ENCODE data around the gene MMP20. TPM values are rescaled to one million over a fixed set of nuclear protein-coding genes. Genes with fewer than 3 reads are reported as not detected.

The MMP20 gene
- total RNA-seq, 1 experiment from 2014 or later, result not detected

DNA sequence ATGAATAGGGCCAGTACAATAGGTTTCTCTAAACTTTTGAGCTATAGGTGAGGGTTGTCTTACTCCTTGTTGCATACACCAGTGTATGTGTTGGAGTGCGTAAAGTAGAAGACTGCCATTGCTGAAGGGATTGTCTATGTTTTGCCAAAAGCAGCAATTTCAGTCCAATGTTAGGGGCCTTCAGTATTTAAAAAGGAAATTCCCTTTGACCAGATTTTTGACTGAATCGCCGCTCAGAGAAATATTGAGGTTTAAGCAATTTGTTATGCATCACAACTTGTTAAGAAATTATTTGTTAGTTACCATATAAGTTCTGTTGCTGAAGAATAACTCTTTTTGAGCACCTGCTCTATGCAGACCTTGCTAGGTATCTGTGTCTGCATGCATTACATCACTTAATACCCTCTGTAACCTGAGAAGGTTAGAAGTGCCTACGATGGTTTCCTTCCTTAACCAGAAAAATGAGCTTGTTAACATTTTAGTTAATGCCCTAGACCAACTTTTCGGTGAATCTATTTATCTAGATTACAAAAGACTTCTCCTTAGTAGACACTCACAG lies 33.9 kb downstream of the MMP20 start:
- Histone ChIP-seq H3K4ac (ENCODE audit: low read depth, low read length) (no peak overlapping the region), H3K9me3 (ENCODE audit: control insufficient read depth, low read depth, low read length) (no peaks in the 10 kb centered on the region), H2AFZ (ENCODE audit: low read length) (no peak overlapping the region), H2BK20ac (ENCODE audit: low read depth, low read length, poor library complexity, severe bottlenecking) (no peak overlapping the region), H2AK5ac (ENCODE audit: insufficient read length, low read length) (no peak overlapping the region), H4K91ac (ENCODE audit: insufficient read length, low read depth, low read length) (no peak overlapping the region), H3T11ph (ENCODE audit: low read length) (no peak overlapping the region), H3K4me2 (ENCODE audit: insufficient read depth, insufficient read length, low read length) (no peak overlapping the region), H3K18ac (ENCODE audit: insufficient read length, low read depth, low read length) (no peak overlapping the region), H2BK120ac (ENCODE audit: low read depth, low read length, poor library complexity, severe bottlenecking) (no peak overlapping the region), H3K56ac (ENCODE audit: insufficient read length, low read depth, low read length) (no peak overlapping the region), H3K23ac (ENCODE audit: insufficient read length, low read depth, low read length) (no peak overlapping the region), H3K23me2 (ENCODE audit: insufficient read length, low read depth, low read length, poor library complexity, severe bottlenecking) (no peaks in the 10 kb centered on the region), H4K20me1 (ENCODE audit: control insufficient read depth, insufficient read depth, insufficient read length) (no peaks in the 10 kb centered on the region), H4K5ac (ENCODE audit: insufficient read length, low read depth, low read length) (no peak overlapping the region), H2BK15ac (ENCODE audit: low read depth, low read length) (no peak overlapping the region), H4K8ac (replicated peaks; ENCODE audit: insufficient read length, low read depth, low read length) (no peak overlapping the region), H3K9ac (ENCODE audit: extremely low read depth, insufficient read length, low read length) (no peak overlapping the region), H3K27ac (ENCODE audit: insufficient read length, low read depth, low read length) (no peak overlapping the region), H2BK5ac (ENCODE audit: insufficient read length, low read length) (no peak overlapping the region), H3K79me2 (ENCODE audit: insufficient read depth, low read length) (no peaks in the 10 kb centered on the region), H3K14ac (ENCODE audit: insufficient read depth, low read length) (no peak overlapping the region), H2BK12ac (ENCODE audit: insufficient read length, low read depth, low read length) (no peak overlapping the region), H3K4me1 (ENCODE audit: insufficient read depth, low read length) (no peaks in the 10 kb centered on the region), H3K79me1 (ENCODE audit: insufficient read depth, low read depth, low read length, poor library complexity, severe bottlenecking) (no peaks in the 10 kb centered on the region), H3K27me3 (ENCODE audit: insufficient read depth, low read length) (no peaks in the 10 kb centered on the region)
- no peak overlapping the region for H3K27ac Mint-ChIP-seq
- no peak overlapping the region for H3K4me3 Mint-ChIP-seq
- DNase-seq, result no peak
- TF ChIP-seq, protein P1, sequence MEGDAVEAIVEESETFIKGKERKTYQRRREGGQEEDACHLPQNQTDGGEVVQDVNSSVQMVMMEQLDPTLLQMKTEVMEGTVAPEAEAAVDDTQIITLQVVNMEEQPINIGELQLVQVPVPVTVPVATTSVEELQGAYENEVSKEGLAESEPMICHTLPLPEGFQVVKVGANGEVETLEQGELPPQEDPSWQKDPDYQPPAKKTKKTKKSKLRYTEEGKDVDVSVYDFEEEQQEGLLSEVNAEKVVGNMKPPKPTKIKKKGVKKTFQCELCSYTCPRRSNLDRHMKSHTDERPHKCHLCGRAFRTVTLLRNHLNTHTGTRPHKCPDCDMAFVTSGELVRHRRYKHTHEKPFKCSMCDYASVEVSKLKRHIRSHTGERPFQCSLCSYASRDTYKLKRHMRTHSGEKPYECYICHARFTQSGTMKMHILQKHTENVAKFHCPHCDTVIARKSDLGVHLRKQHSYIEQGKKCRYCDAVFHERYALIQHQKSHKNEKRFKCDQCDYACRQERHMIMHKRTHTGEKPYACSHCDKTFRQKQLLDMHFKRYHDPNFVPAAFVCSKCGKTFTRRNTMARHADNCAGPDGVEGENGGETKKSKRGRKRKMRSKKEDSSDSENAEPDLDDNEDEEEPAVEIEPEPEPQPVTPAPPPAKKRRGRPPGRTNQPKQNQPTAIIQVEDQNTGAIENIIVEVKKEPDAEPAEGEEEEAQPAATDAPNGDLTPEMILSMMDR (conservative IDR thresholded peaks at IDR 0.05), result no peak
- H3K4me1 Mint-ChIP-seq, result peaks cover 7% of the 10 kb centered on the region in 2 experiments
- no CpG with 5 or more reads among the region's 5 CpGs for WGBS (ENCODE audit: extremely low coverage, insufficient read length, low lambda C conversion rate)
- H3K27me3 Mint-ChIP-seq (ENCODE audit: low read depth), result no peaks in the 10 kb centered on the region
- H3K9me3 Mint-ChIP-seq, result peaks cover 0 to 4% of the 10 kb centered on the region in 2 experiments; a peak in 1 of 5 replicates
- no peaks in the 10 kb centered on the region for H3K36me3 Mint-ChIP-seq (ENCODE audit: insufficient read depth in 1 of 3, low read depth in 3 of 3)

All from H9 (cell line).